CD4-positive, alpha-beta T cell (primary cell): Measurements from ENCODE around the gene DNASE2B. TPM values are rescaled to one million over a fixed set of nuclear protein-coding genes. Genes with fewer than 3 reads are reported as not detected.

Experiments used
- ATAC-seq: fragments of 200-7000 bp; cut with Tn5 transposase; one replicate; pipeline ENCODE4 v1.10.0; 2022; ENCODE audit warnings: mild to moderate bottlenecking; ENCODE audit not compliant: poor library complexity
- CTCF ChIA-PET: fragments of 350-600 bp; sonication (Branson Sonifier 250); formaldehyde crosslinking; loops from one replicate; lab custom pipeline; 2021; ENCODE audit warnings: antibody characterized with exemption, inconsistent platforms; lab: Charles Lee
- POLR2A ChIA-PET: fragments of 350-600 bp; sonication (Branson Sonifier 250); formaldehyde crosslinking; loops from one replicate; lab custom pipeline; 2021; ENCODE audit warnings: antibody characterized with exemption, inconsistent platforms; lab: Charles Lee
- DNase-seq, 14 experiments: peaks; one replicate each; pipeline ENCODE4 v3.0.0-alpha.2; 2013 to 2020; ENCODE audit warnings: mixed read lengths in 2 of 14
- H3K27ac ChIP-seq, 2 donors: one replicate each; pipeline versions ENCODE4 v1.5.1 to v1.7.0; 2013; ENCODE audit warnings: low read length in 2 of 2, low read depth in 1 of 2, mild to moderate bottlenecking in 1 of 2
- H3K27me3 ChIP-seq, 2 experiments: 1 replicate in 1 of 2; 2 replicates in 1 of 2; pipeline versions ENCODE4 v1.6.1 to v1.7.0; 2013; ENCODE audit warnings: low read length in 2 of 2, control low read depth in 1 of 2, mild to moderate bottlenecking in 1 of 2, moderate library complexity in 1 of 2; ENCODE audit not compliant: insufficient read depth in 2 of 2, control insufficient read depth in 1 of 2
- H3K36me3 ChIP-seq: one replicate; pipeline ENCODE4 v1.6.1; 2013; ENCODE audit warnings: low read length, control low read depth; ENCODE audit not compliant: insufficient read depth
- H3K4me1 ChIP-seq: one replicate; pipeline ENCODE4 v1.6.1; 2013; ENCODE audit warnings: low read length, control low read depth; ENCODE audit not compliant: insufficient read depth
- H3K4me3 ChIP-seq: one replicate; pipeline ENCODE4 v1.5.1; 2013; ENCODE audit warnings: mild to moderate bottlenecking, low read length, moderate library complexity
- H3K9me3 ChIP-seq, 2 experiments: 1 replicate in 1 of 2; 2 replicates in 1 of 2; pipeline versions ENCODE4 v1.6.1 to v1.7.0; 2013; ENCODE audit warnings: low read length in 2 of 2, mild to moderate bottlenecking in 2 of 2, control low read depth in 1 of 2, moderate library complexity in 1 of 2; ENCODE audit not compliant: control insufficient read depth in 1 of 2, insufficient read depth in 1 of 2
- H3K27ac Mint-ChIP-seq: one replicate; pipeline ENCODE4 v1.8.0; 2020; ENCODE audit warnings: mixed read lengths
- H3K27me3 Mint-ChIP-seq: one replicate; pipeline ENCODE4 v1.8.0; 2021; ENCODE audit warnings: mixed read lengths
- H3K36me3 Mint-ChIP-seq: one replicate; pipeline ENCODE4 v1.8.0; 2021; ENCODE audit warnings: low read depth, mixed read lengths
- H3K4me1 Mint-ChIP-seq: one replicate; pipeline ENCODE4 v1.8.0; 2021; ENCODE audit warnings: low read depth, mixed read lengths
- H3K4me3 Mint-ChIP-seq: one replicate; pipeline ENCODE4 v1.8.0; 2020; ENCODE audit warnings: mild to moderate bottlenecking, mixed read lengths
- H3K9me3 Mint-ChIP-seq: one replicate; pipeline ENCODE4 v1.8.0; 2020; ENCODE audit warnings: mixed read lengths
- intact Hi-C, 2 experiments: fragments of 100-400 bp; cut with DNase I in 1 of 2; cut with micrococcal nuclease in 1 of 2; formaldehyde crosslinking; loops; one replicate each; pipeline versions ENCODE4 v1.15.1 to v1.9.0; 2023 to 2025; cut with DNase I, micrococcal nuclease
- total RNA-seq, 174 experiments: library from RNA in 2 of 174; stranded (reverse) in 2 of 174; gene quantifications; one replicate each; pipeline ENCODE4 v1.2.3 and lab custom pipeline; 2021 to 2026
- TF ChIP-seq, protein P1 (sequence below): fragments of 200-600 bp; IDR thresholded peaks from one replicate; pipeline ENCODE4 v1.8.0; 2022; ENCODE audit warnings: antibody characterized with exemption, mild to moderate bottlenecking

DNASE2B gene
- total RNA-seq, 2 experiments from 2014 or later, result not detected

DNA sequence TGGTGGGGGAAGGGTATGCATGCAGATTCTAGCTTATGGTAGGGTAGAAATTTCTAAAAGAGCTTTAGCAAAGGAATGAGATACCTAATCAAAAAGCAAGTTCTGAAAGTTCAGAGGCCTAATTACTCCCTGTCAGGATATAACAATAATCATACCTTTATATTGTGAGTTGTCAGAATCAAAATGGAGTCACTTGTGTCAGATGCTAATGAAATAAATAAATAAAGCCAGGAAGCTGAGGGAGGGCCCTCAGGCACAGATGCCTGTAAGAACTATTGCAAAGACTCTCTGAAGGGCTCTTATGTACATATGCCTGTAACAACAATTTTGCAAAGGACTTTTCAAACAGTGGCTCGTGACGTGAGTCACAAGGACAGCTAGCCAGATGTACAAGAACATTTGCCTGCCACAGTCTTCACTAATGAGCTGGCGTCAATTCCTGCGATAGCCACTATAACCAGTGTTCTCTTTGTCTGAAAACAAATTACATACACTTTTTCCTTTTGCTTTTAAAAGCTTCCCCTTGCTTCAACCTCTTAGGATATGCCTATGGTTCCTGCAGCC is 27.4 kb upstream of the DNASE2B start:
- Mint-ChIP-seq H3K4me1 (no peaks in the 10 kb centered on the region), H3K27me3 (no peaks in the 10 kb centered on the region), H3K27ac (no peak overlapping the region), H3K4me3 (no peak overlapping the region), H3K36me3 (no peaks in the 10 kb centered on the region), H3K9me3 (no peaks in the 10 kb centered on the region)
- ATAC-seq (no peak), DNase-seq (no peak)
- Histone ChIP-seq H3K4me1 (no peaks in the 10 kb centered on the region), H3K9me3 (no peaks in the 10 kb centered on the region), H3K36me3 (no peaks in the 10 kb centered on the region), H3K27me3 (no peaks in the 10 kb centered on the region), H3K4me3 (no peak overlapping the region), H3K27ac (no peak overlapping the region)
- TF ChIP-seq, protein P1, sequence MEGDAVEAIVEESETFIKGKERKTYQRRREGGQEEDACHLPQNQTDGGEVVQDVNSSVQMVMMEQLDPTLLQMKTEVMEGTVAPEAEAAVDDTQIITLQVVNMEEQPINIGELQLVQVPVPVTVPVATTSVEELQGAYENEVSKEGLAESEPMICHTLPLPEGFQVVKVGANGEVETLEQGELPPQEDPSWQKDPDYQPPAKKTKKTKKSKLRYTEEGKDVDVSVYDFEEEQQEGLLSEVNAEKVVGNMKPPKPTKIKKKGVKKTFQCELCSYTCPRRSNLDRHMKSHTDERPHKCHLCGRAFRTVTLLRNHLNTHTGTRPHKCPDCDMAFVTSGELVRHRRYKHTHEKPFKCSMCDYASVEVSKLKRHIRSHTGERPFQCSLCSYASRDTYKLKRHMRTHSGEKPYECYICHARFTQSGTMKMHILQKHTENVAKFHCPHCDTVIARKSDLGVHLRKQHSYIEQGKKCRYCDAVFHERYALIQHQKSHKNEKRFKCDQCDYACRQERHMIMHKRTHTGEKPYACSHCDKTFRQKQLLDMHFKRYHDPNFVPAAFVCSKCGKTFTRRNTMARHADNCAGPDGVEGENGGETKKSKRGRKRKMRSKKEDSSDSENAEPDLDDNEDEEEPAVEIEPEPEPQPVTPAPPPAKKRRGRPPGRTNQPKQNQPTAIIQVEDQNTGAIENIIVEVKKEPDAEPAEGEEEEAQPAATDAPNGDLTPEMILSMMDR, result no peak
- intact Hi-C loops, result no loop called here
- ChIA-PET POLR2A (no interaction called here), CTCF (interaction anchor here (1.0 kb wide), 1 partner anchor 67 kb away, joined by 4 read pairs; no protein-coding TSS in a partner anchor)

DNA sequence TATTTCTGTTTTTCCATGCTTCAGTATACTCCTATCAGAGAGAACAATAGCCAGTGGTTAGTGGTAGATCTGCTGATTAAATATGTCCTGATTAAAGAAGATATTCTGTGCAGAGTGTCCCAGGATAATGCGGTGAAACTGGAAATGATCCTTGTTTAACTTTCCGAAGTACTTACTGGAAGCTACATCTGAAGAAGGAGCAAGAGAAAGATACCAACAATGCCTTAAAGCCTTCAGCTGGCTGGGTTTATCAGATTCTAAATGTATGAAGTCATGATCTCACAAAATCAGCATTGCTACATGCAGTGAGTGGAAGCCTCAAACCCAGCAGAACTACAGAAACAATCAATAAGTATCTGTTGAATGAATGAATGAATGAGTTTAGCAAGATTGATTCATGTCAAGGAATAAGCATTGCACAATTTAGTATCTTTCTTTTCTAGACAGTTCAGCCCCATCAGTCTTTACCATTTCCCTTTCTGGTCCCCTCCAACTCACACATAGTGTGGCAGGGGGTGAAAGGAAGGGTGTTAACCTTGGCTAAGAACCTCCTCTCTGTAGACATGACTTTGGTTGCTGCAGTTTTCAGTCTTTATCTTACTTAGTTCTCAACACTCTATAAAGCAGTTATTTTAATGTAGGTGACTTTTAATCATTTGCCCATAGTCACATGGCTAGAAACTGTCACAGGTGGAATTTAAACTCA is 24.7 kb upstream of the DNASE2B start:
- no peak for ATAC-seq
- Histone ChIP-seq H3K27ac (no peak overlapping the region), H3K27me3 (no peaks in the 10 kb centered on the region), H3K4me1 (no peaks in the 10 kb centered on the region), H3K36me3 (no peaks in the 10 kb centered on the region), H3K4me3 (no peak overlapping the region), H3K9me3 (no peaks in the 10 kb centered on the region)
- no peak for DNase-seq
- CTCF ChIA-PET, result no interaction called here
- Mint-ChIP-seq H3K27me3 (no peaks in the 10 kb centered on the region), H3K4me3 (no peak overlapping the region), H3K27ac (no peak overlapping the region), H3K4me1 (no peaks in the 10 kb centered on the region), H3K9me3 (no peaks in the 10 kb centered on the region), H3K36me3 (no peaks in the 10 kb centered on the region)
- POLR2A ChIA-PET, result no interaction called here
- intact Hi-C loops, result no loop called here
- TF ChIP-seq, protein P1, result no peak

DNA sequence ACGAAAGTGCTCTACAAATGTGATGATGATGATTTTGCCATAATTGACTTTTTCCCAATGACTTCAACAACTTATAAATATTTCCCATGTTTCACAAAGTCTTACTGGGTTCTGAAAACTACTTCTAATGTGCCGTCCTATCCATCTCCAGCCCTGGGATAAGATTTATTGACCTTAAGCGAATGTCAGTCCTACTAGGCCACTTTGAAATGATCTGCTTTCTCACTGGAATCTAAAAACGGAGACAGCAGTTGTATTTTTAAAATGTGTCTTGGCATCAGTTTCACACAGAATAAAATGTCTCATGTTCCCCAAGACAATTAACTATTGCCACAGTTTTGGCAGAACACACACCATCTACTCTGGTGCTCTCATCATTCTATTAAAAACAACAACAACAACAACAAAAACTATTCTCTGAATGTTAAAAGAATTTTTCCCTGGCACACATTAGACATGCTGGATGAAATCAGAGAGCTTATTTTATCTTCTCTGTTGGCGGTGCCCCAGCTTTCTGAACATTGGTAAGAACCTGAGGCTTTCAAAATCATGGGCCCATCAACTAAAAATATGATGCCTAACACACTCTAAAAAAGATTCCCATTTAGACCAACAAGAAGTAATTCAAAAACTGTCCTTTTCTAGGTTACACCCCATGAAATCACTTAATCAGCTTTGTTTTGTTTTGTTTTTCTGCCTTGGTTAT is 23.1 kb upstream of the DNASE2B start:
- no peaks in the 10 kb centered on the region for H3K4me1 Mint-ChIP-seq
- ChIA-PET POLR2A (interaction anchor here (0.5 kb wide), 1 partner anchor 89 kb away, joined by 3 read pairs; no protein-coding TSS in a partner anchor), CTCF (interaction anchor here (1.5 kb wide), 1 partner anchor 9 kb away, joined by 3 read pairs; no protein-coding TSS in a partner anchor)

More for the DNA sequence above, 23.1 kb upstream of the DNASE2B start:
- no peaks in the 10 kb centered on the region for H3K36me3 ChIP-seq
- H3K4me3 ChIP-seq, result no peak overlapping the region
- H3K9me3 Mint-ChIP-seq, result no peaks in the 10 kb centered on the region
- H3K27ac ChIP-seq, result no peak overlapping the region
- no peak for DNase-seq
- no peaks in the 10 kb centered on the region for H3K27me3 Mint-ChIP-seq
- H3K4me3 Mint-ChIP-seq, result no peak overlapping the region
- H3K27me3 ChIP-seq, result no peaks in the 10 kb centered on the region
- no peaks in the 10 kb centered on the region for H3K4me1 ChIP-seq
- ATAC-seq, result no peak
- no peaks in the 10 kb centered on the region for H3K9me3 ChIP-seq
- intact Hi-C loops, result no loop called here
- TF ChIP-seq, protein P1, result no peak
- H3K36me3 Mint-ChIP-seq, result no peaks in the 10 kb centered on the region
- H3K27ac Mint-ChIP-seq, result no peak overlapping the region
